PC-9 (cell line): Measurements from ENCODE around the gene DPH6.

Experiments
- EZH2 ChIP-seq: fragments of 200-600 bp; sonication (generic); IDR thresholded peaks from 2 replicates; pipeline ENCODE4 v1.8.0; 2017; ENCODE audit warnings: antibody characterized with exemption, low read depth
- TF ChIP-seq, protein P1 (sequence below): fragments of 200-600 bp; sonication (generic); conservative IDR thresholded peaks from 2 replicates; pipeline ENCODE4 v1.6.1; 2017; ENCODE audit warnings: mixed run types, antibody characterized with exemption, mild to moderate bottlenecking, moderate library complexity

DNA sequence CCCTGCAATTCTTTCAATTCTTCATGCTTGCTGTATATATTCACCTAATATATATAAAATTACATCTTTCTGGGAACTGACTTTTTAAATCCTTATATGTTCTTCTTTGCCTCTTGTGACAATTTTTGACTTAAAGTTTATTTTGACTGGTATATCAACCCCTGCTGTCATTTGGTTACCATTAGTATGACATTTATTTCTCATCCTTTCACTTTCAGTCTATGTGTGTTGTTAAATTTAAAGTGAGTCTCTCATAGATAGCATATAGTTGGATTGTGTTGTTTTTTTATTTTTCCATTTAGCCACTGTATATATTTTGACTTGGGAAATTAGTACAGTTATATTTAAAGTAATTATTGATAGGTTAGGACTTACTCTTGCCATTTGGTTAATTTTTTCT, 194.9 kb downstream of the DPH6 start:
- TF ChIP-seq, protein P1, sequence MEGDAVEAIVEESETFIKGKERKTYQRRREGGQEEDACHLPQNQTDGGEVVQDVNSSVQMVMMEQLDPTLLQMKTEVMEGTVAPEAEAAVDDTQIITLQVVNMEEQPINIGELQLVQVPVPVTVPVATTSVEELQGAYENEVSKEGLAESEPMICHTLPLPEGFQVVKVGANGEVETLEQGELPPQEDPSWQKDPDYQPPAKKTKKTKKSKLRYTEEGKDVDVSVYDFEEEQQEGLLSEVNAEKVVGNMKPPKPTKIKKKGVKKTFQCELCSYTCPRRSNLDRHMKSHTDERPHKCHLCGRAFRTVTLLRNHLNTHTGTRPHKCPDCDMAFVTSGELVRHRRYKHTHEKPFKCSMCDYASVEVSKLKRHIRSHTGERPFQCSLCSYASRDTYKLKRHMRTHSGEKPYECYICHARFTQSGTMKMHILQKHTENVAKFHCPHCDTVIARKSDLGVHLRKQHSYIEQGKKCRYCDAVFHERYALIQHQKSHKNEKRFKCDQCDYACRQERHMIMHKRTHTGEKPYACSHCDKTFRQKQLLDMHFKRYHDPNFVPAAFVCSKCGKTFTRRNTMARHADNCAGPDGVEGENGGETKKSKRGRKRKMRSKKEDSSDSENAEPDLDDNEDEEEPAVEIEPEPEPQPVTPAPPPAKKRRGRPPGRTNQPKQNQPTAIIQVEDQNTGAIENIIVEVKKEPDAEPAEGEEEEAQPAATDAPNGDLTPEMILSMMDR = no peak
- TF ChIP-seq EZH2 = no peak
